Amniotic stem cell (primary cell): ENCODE data around the gene SLCO2B1.
A peak's percentile ranks its signal among the peaks of the same experiment; 100 is the strongest.

Source experiments
- DNase-seq: peaks from one replicate; lab custom pipeline; 2025; lab: John Stamatoyannopoulos, UW

Gene SLCO2B1

GRCh38 chr11:75225794-75226193 is 74.9 kb downstream of the SLCO2B1 start:
- DNase-seq: no peak

- DNase-seq: no peak
Measured at GRCh38 chr11:75229466-75229865, 78.6 kb downstream of the SLCO2B1 start.

- DNase-seq: no peak
Measured at GRCh38 chr11:75230621-75231020, 79.7 kb downstream of the SLCO2B1 start.

GRCh38 chr11:75233754-75234172 is 82.9 kb downstream of the SLCO2B1 start:
- peak; percentile 35 for DNase-seq

GRCh38 chr11:75236062-75236461 is 85.2 kb downstream of the SLCO2B1 start:
- no peak for DNase-seq

GRCh38 chr11:75237050-75237449 is 86.1 kb downstream of the SLCO2B1 start:
- DNase-seq: no peak

GRCh38 chr11:75238595-75239440 is 87.9 kb downstream of the SLCO2B1 start:
- DNase-seq: no peak

- no peak for DNase-seq
Measured at GRCh38 chr11:75239531-75240290, 88.8 kb downstream of the SLCO2B1 start.

GRCh38 chr11:75240311-75241035 is 89.6 kb downstream of the SLCO2B1 start, which contains the start of gene TPBGL:
TSS of gene TPBGL (plus strand) at chr11:75240774. CDS start at chr11:75241050, 276 bp downstream.
- DNase-seq: no peak

- DNase-seq: peak; percentile 64
Measured at GRCh38 chr11:75241036-75241905, 90.4 kb downstream of the SLCO2B1 start.

GRCh38 chr11:75241906-75242644 is 91.2 kb downstream of the SLCO2B1 start:
- no peak for DNase-seq

- no peak for DNase-seq
Measured at GRCh38 chr11:75242722-75243600, 92.1 kb downstream of the SLCO2B1 start.

GRCh38 chr11:75244052-75244814 is 93.3 kb downstream of the SLCO2B1 start:
- DNase-seq: no peak

- no peak for DNase-seq
Measured at GRCh38 chr11:75245356-75246005, 94.6 kb downstream of the SLCO2B1 start.

GRCh38 chr11:75246006-75246670 is 95.2 kb downstream of the SLCO2B1 start:
- DNase-seq: no peak

GRCh38 chr11:75246671-75247350 is 95.9 kb downstream of the SLCO2B1 start:
- no peak for DNase-seq

GRCh38 chr11:75248924-75249256 is 98.0 kb downstream of the SLCO2B1 start:
- no peak for DNase-seq
